ENCODE measurements around the gene ACTN4.
A peak's percentile ranks its signal among the peaks of the same experiment; 100 is the strongest.

- TF ChIP-seq CTCF (IDR thresholded peaks at IDR 0.05) (peak in 2 of 4 experiments; percentile 14 to 48), POLR2A (IDR thresholded peaks at IDR 0.05) (peak in 1 of 2 donors; percentile 13)
Measured at GRCh38 chr19:38650911-38651584, 3.6 kb downstream of the ACTN4 start.
